Adrenal gland (tissue), 5 donors: ENCODE results near the gene HEATR5B.

Experiments used
- POLR2A ChIP-seq, 2 donors: fragments of 450-650 bp; IDR thresholded peaks; one replicate each; pipeline ENCODE4 v1.6.1; 2017; ENCODE audit warnings: antibody characterized with exemption in 2 of 2, mild to moderate bottlenecking in 2 of 2, moderate library complexity in 1 of 2
- TF ChIP-seq, protein P1 (sequence below), 6 experiments: fragments of 450-650 bp in 4 of 6; fragments of 200-600 bp in 2 of 6; sonication (generic) in 1 of 6; IDR thresholded peaks; 1 replicate in 5 of 6; 2 replicates in 1 of 6; pipeline versions ENCODE4 v1.5.1 to v1.8.0; 2016 to 2021; ENCODE audit warnings: antibody characterized with exemption in 6 of 6, mild to moderate bottlenecking in 2 of 6, moderate library complexity in 1 of 6
- donor health status: DM: no; HTN: no; CAD: no.

GRCh38 chr2:36965206-36965605 lies 119.0 kb downstream of the HEATR5B start:
- no peak for TF ChIP-seq POLR2A (IDR thresholded peaks at IDR 0.05)
- TF ChIP-seq, protein P1, sequence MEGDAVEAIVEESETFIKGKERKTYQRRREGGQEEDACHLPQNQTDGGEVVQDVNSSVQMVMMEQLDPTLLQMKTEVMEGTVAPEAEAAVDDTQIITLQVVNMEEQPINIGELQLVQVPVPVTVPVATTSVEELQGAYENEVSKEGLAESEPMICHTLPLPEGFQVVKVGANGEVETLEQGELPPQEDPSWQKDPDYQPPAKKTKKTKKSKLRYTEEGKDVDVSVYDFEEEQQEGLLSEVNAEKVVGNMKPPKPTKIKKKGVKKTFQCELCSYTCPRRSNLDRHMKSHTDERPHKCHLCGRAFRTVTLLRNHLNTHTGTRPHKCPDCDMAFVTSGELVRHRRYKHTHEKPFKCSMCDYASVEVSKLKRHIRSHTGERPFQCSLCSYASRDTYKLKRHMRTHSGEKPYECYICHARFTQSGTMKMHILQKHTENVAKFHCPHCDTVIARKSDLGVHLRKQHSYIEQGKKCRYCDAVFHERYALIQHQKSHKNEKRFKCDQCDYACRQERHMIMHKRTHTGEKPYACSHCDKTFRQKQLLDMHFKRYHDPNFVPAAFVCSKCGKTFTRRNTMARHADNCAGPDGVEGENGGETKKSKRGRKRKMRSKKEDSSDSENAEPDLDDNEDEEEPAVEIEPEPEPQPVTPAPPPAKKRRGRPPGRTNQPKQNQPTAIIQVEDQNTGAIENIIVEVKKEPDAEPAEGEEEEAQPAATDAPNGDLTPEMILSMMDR (IDR thresholded peaks at IDR 0.05) = no peak
